Thyroid gland (tissue), 4 donors: ENCODE results near the gene FOXP1. TPM values are rescaled to one million over a fixed set of nuclear protein-coding genes. Genes with fewer than 3 reads are reported as not detected.

Source experiments
- DNase-seq, 2 donors: peaks; one replicate each; pipeline ENCODE4 v3.0.0-alpha.2; 2019
- H3K27ac ChIP-seq, 3 donors: fragments of 200-600 bp; sonication (generic); 1 replicate in 2 of 3; 2 replicates in 1 of 3; pipeline ENCODE4 v1.5.1; 2016 to 2019; ENCODE audit warnings: mild to moderate bottlenecking in 1 of 3, moderate library complexity in 1 of 3
- H3K27me3 ChIP-seq: fragments of 200-600 bp; sonication (generic); one replicate; pipeline ENCODE4 v1.5.1; 2019
- H3K36me3 ChIP-seq, 2 donors: fragments of 200-600 bp; sonication (generic); one replicate each; pipeline ENCODE4 v1.5.1; 2016 to 2019
- H3K4me1 ChIP-seq, 2 donors: fragments of 200-600 bp; sonication (generic); one replicate each; pipeline ENCODE4 v1.5.1; 2017 to 2019
- H3K4me3 ChIP-seq, 3 donors: fragments of 200-600 bp; sonication (generic); replicated peaks in 1 of 3; 1 replicate in 2 of 3; 2 replicates in 1 of 3; pipeline ENCODE4 v1.5.1; 2016; ENCODE audit warnings: mild to moderate bottlenecking in 1 of 3
- H3K9me3 ChIP-seq: fragments of 200-600 bp; sonication (generic); one replicate; pipeline ENCODE4 v1.5.1; 2017
- CTCF ChIP-seq, 6 experiments: fragments of 200-600 bp in 3 of 6; fragments of 450-650 bp in 3 of 6; sonication (generic) in 3 of 6; IDR thresholded peaks; one replicate each; pipeline ENCODE4 v1.5.1; 2016 to 2019; ENCODE audit warnings: antibody characterized with exemption in 6 of 6, mild to moderate bottlenecking in 2 of 6, inconsistent platforms in 1 of 6, moderate library complexity in 1 of 6
- POLR2A ChIP-seq, 2 donors: fragments of 450-650 bp; IDR thresholded peaks; one replicate each; pipeline ENCODE4 v1.6.1; 2017; ENCODE audit warnings: antibody characterized with exemption in 2 of 2, mild to moderate bottlenecking in 2 of 2, moderate library complexity in 1 of 2
- WGBS, 2 donors: methylation state at CpG; one replicate each; pipeline ENCODE4 v1.1.5; 2017; 5-methylcytosine and 5-hydroxymethylcytosine counted together
- intact Hi-C: fragments of 100-400 bp; cut with DNase I; formaldehyde crosslinking; loops from one replicate; pipeline ENCODE4 v1.15.1; 2023
- total RNA-seq, 4 donors: library from RNA; depleted of rRNA; stranded (reverse); fragments of >200 nt; gene quantifications; one replicate each; pipeline ENCODE4 v1.2.3, GENCODE V29; 2016

FOXP1 gene
- total RNA-seq, 4 donors from 2014 or later: 111 to 187 (median 141) TPM

GRCh38 chr3:71082833-71083232 lies 500.7 kb downstream of the FOXP1 start:
- no peaks in the 10 kb centered on the region for H3K27me3 ChIP-seq
- intact Hi-C loops: no loop called here
- no peaks in the 10 kb centered on the region for H3K9me3 ChIP-seq
- H3K27ac ChIP-seq: no peak overlapping the region
- no peaks in the 10 kb centered on the region for H3K4me1 ChIP-seq
- DNase-seq: no peak
- no peak overlapping the region for H3K4me3 ChIP-seq
- no peaks in the 10 kb centered on the region for H3K36me3 ChIP-seq
- 93 to 96% methylated on average over 5 of the region's 5 CpGs for whole genome bisulfite sequencing, 2 donors
- TF ChIP-seq CTCF (IDR thresholded peaks at IDR 0.05): no peak
- TF ChIP-seq POLR2A (IDR thresholded peaks at IDR 0.05): no peak

DNA sequence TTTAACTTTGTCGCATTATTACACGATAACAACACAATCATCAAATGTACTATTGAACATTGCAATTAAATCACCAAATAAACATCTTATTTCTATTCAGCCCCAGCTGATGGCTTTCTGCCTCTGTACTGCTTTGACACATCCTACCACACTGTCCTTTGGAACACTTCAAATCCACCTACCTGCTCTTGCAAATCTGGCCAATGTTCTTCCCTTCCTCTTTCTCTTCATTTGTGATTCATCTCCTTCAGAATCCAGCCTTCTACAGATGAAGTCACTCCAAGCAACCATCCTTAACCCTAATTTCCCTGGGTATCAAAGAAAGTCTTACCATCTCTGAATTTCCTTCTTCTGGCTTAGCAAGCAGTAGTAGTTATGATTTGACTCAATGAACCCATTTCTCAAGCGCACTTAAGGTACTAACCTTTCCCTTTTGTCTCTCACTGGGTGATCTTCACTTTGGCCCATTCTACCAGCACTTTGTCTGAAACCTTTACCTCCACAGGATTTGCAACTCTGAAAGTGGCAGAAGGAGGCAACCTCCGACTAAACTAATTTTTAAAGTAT lies 502.9 kb downstream of the FOXP1 start:
- intact Hi-C loops: no loop called here
- WGBS, 2 donors: 94 to 98% methylated on average over 4 of the region's 4 CpGs
- H3K36me3 ChIP-seq: no peaks in the 10 kb centered on the region
- H3K27me3 ChIP-seq: no peaks in the 10 kb centered on the region
- TF ChIP-seq POLR2A (IDR thresholded peaks at IDR 0.05): no peak
- no peak for TF ChIP-seq CTCF (IDR thresholded peaks at IDR 0.05)
- no peak for DNase-seq
- no peaks in the 10 kb centered on the region for H3K4me1 ChIP-seq
- no peak overlapping the region for H3K27ac ChIP-seq
- H3K4me3 ChIP-seq: no peak overlapping the region
- no peaks in the 10 kb centered on the region for H3K9me3 ChIP-seq

DNA sequence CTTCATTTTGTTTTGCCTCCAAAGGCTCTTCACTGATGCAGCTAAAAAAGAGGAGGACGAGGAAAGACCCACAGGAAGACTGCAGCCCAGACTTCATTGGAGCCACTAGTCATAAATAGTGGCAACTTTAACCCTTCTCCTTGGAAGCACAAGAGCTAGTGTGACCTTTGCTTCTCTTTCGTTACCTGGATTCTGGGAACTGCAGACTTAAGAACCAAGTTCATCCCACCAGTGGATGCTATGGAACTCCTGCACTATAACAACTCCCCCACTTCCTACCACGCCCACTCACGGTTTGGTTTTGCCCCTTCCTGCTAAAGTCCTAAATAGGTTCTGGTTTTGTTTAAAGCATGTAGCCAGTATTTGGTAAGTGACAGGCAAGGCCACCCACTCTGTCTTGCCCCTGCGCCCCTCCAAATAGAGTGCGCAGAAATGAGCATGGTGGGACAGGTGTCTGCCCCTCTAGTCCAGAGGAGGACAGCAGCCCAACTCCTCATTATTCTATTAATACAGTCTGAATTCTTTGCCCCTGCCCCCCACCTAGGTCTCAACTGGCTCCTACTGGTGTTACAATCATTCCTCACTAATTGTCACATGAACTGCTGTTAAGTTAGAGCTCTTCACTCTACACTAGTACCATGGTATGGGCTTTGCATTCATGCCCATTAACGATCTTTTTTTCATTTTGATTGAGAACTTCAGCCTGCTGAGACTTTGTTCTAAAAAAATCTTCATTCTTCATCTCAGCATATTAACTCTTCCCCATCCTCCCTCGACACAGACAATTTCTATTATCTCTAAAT lies 504.6 kb downstream of the FOXP1 start:
- H3K36me3 ChIP-seq: no peaks in the 10 kb centered on the region
- no peak for TF ChIP-seq POLR2A (IDR thresholded peaks at IDR 0.05)
- H3K27ac ChIP-seq: no peak overlapping the region
- WGBS, 2 donors: 88 to 91% methylated on average over 8 of the region's 8 CpGs
- H3K27me3 ChIP-seq: no peaks in the 10 kb centered on the region
- DNase-seq: no peak
- no peaks in the 10 kb centered on the region for H3K9me3 ChIP-seq
- no peaks in the 10 kb centered on the region for H3K4me1 ChIP-seq
- intact Hi-C loops: no loop called here
- H3K4me3 ChIP-seq: no peak overlapping the region

- Histone ChIP-seq H3K4me1 (no peaks in the 10 kb centered on the region), H3K36me3 (no peaks in the 10 kb centered on the region), H3K4me3 (no peak overlapping the region), H3K9me3 (no peaks in the 10 kb centered on the region), H3K27ac (no peak overlapping the region), H3K27me3 (no peaks in the 10 kb centered on the region)
- no peak for TF ChIP-seq CTCF (IDR thresholded peaks at IDR 0.05)
- intact Hi-C loops: no loop called here
- WGBS, 2 donors: 96 to 97% methylated on average over 3 of the region's 3 CpGs
- DNase-seq: no peak
These were observed 505.3 kb downstream of the FOXP1 start for GRCh38 chr3:71078199-71078598.

- Histone ChIP-seq H3K27me3 (no peaks in the 10 kb centered on the region), H3K4me1 (peaks cover 0 to 1% of the 10 kb centered on the region in 2 donors), H3K27ac (no peak overlapping the region), H3K4me3 (no peak overlapping the region), H3K9me3 (no peaks in the 10 kb centered on the region), H3K36me3 (no peaks in the 10 kb centered on the region)
- 80 to 90% methylated on average over 3 of the region's 3 CpGs for WGBS, 2 donors
- no peak for DNase-seq
- intact Hi-C loops: no loop called here
- TF ChIP-seq POLR2A (IDR thresholded peaks at IDR 0.05) (no peak), CTCF (IDR thresholded peaks at IDR 0.05) (no peak)
These were observed 506.5 kb downstream of the FOXP1 start for GRCh38 chr3:71077070-71077469.
